OCI-LY1 (cell line): Measurements from ENCODE around the gene HGS.

Experiments
- H2AFZ ChIP-seq: fragments of 200-600 bp; sonication (generic), shearing (Covaris generic); 2 replicates; pipeline ENCODE4 v1.6.0; 2014; ENCODE audit warnings: antibody characterized with exemption, mild to moderate bottlenecking, low read length
- H3F3A ChIP-seq: fragments of 200-600 bp; sonication (generic), shearing (Covaris generic); 2 replicates; pipeline ENCODE4 v1.6.0; 2014; ENCODE audit warnings: mild to moderate bottlenecking, antibody characterized with exemption, low read length, moderate library complexity; ENCODE audit not compliant: insufficient read depth
- H3K27ac ChIP-seq: fragments of 200-600 bp; sonication (generic); 2 replicates; pipeline ENCODE4 v1.5.1; 2014; ENCODE audit warnings: low read length, mixed run types, mild to moderate bottlenecking, low read depth; ENCODE audit not compliant: poor library complexity, severe bottlenecking
- H3K27me3 ChIP-seq: fragments of 200-600 bp; sonication (generic); 2 replicates; pipeline ENCODE4 v1.6.0; 2014; ENCODE audit warnings: antibody characterized with exemption, mild to moderate bottlenecking, low read length, moderate library complexity; ENCODE audit not compliant: insufficient read depth
- H3K36me3 ChIP-seq: fragments of 200-600 bp; sonication (generic); 2 replicates; pipeline ENCODE4 v1.6.1; 2014; ENCODE audit warnings: mild to moderate bottlenecking, antibody characterized with exemption, low read length, moderate library complexity, mixed read lengths; ENCODE audit not compliant: insufficient read depth
- H3K4me1 ChIP-seq: fragments of 200-600 bp; sonication (generic); 2 replicates; pipeline ENCODE4 v1.5.1; 2014; ENCODE audit warnings: mild to moderate bottlenecking, low read length, moderate library complexity; ENCODE audit not compliant: insufficient read depth, severe bottlenecking
- H3K4me2 ChIP-seq: fragments of 200-600 bp; sonication (generic), shearing (Covaris generic); 2 replicates; pipeline ENCODE4 v1.6.1; 2014; ENCODE audit warnings: low read length
- H3K4me3 ChIP-seq: fragments of 200-600 bp; sonication (generic); 2 replicates; pipeline ENCODE4 v1.5.1; 2014; ENCODE audit warnings: low read length, low read depth, mild to moderate bottlenecking, mixed read lengths; ENCODE audit not compliant: poor library complexity, severe bottlenecking
- H3K79me2 ChIP-seq: fragments of 200-600 bp; shearing (Covaris generic); 2 replicates; pipeline ENCODE4 v1.6.1; 2016; ENCODE audit warnings: mixed run types, low read length, mixed read lengths; ENCODE audit not compliant: insufficient read depth
- H3K9ac ChIP-seq: fragments of 200-600 bp; sonication (generic), shearing (Covaris generic); 2 replicates; pipeline ENCODE4 v1.6.1; 2014; ENCODE audit warnings: mild to moderate bottlenecking, low read length, mixed read lengths
- H3K9me2 ChIP-seq: fragments of 200-600 bp; sonication (generic), shearing (Covaris generic); 2 replicates; pipeline ENCODE4 v1.6.1; 2014; ENCODE audit warnings: low read depth, mild to moderate bottlenecking, low read length, mixed read lengths
- H3K9me3 ChIP-seq: fragments of 200-600 bp; shearing (Covaris generic); 2 replicates; pipeline ENCODE4 v1.6.1; 2014; ENCODE audit warnings: low read length, mixed read lengths
- H4K20me1 ChIP-seq: fragments of 200-600 bp; sonication (generic), shearing (Covaris generic); 2 replicates; pipeline ENCODE4 v1.6.0; 2016; ENCODE audit warnings: mild to moderate bottlenecking, low read length; ENCODE audit not compliant: insufficient read depth
- EZH2 ChIP-seq: fragments of 200-600 bp; sonication (generic), shearing (Covaris generic); IDR thresholded peaks from 2 replicates; pipeline ENCODE4 v1.8.0; 2017; ENCODE audit warnings: borderline replicate concordance, mixed run types, mild to moderate bottlenecking, antibody characterized with exemption, low read length, moderate library complexity, mixed read lengths
- TF ChIP-seq, protein P1 (sequence below): fragments of 200-600 bp; sonication (generic), shearing (Covaris generic); IDR thresholded peaks from 2 replicates; pipeline ENCODE4 v1.5.1; 2017; ENCODE audit warnings: mild to moderate bottlenecking, antibody characterized with exemption, low read length, moderate library complexity, mixed read lengths

HGS gene

GRCh38 chr17:81648013-81648706, 35.7 kb upstream of the HGS start:
- no peak overlapping the region for H3K4me2 ChIP-seq
- H3K9me3 ChIP-seq: no peaks in the 10 kb centered on the region
- no peak overlapping the region for H3K9ac ChIP-seq
- peaks cover 20% of the 10 kb centered on the region for H3K27me3 ChIP-seq
- no peaks in the 10 kb centered on the region for H3K9me2 ChIP-seq
- H3K4me3 ChIP-seq: no peak overlapping the region
- H3F3A ChIP-seq: no peaks in the 10 kb centered on the region
- H3K79me2 ChIP-seq: no peaks in the 10 kb centered on the region
- no peaks in the 10 kb centered on the region; the same call in 1 of the 2 replicates for H3K36me3 ChIP-seq
- no peak overlapping the region for H3K27ac ChIP-seq
- no peak for TF ChIP-seq EZH2
- TF ChIP-seq, protein P1, sequence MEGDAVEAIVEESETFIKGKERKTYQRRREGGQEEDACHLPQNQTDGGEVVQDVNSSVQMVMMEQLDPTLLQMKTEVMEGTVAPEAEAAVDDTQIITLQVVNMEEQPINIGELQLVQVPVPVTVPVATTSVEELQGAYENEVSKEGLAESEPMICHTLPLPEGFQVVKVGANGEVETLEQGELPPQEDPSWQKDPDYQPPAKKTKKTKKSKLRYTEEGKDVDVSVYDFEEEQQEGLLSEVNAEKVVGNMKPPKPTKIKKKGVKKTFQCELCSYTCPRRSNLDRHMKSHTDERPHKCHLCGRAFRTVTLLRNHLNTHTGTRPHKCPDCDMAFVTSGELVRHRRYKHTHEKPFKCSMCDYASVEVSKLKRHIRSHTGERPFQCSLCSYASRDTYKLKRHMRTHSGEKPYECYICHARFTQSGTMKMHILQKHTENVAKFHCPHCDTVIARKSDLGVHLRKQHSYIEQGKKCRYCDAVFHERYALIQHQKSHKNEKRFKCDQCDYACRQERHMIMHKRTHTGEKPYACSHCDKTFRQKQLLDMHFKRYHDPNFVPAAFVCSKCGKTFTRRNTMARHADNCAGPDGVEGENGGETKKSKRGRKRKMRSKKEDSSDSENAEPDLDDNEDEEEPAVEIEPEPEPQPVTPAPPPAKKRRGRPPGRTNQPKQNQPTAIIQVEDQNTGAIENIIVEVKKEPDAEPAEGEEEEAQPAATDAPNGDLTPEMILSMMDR: no peak
- no peak overlapping the region for H2AFZ ChIP-seq
- H4K20me1 ChIP-seq: no peaks in the 10 kb centered on the region
- peaks cover 6% of the 10 kb centered on the region for H3K4me1 ChIP-seq

DNA sequence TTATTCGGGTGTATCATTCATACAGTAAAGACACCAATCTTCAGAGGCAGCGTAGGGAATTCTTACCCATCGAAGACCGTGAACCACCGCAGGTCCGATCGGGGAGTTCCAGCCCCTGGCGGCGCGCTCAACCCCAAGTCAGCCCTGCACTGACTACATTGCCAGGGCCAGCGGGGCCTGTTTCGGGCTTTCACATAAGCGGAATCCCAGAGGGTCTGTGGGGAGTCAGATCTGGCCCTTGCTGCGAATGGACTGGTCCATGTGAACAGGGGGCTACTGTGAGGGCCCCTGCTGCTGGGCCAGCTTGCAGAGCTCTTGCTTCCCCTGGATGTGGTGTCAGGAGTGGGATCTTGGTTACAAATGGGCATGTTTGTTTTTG, 35.1 kb upstream of the HGS start:
- TF ChIP-seq EZH2: no peak
- TF ChIP-seq, protein P1: no peak
- no peaks in the 10 kb centered on the region; the same call in 1 of the 2 replicates for H3K36me3 ChIP-seq
- no peak overlapping the region for H3K9ac ChIP-seq
- no peaks in the 10 kb centered on the region for H4K20me1 ChIP-seq
- no peak overlapping the region for H2AFZ ChIP-seq
- H3K9me3 ChIP-seq: no peaks in the 10 kb centered on the region
- no peak overlapping the region for H3K4me2 ChIP-seq
- H3K79me2 ChIP-seq: no peaks in the 10 kb centered on the region
- H3K4me1 ChIP-seq: peaks cover 10% of the 10 kb centered on the region
- H3K4me3 ChIP-seq: no peak overlapping the region
- no peak overlapping the region for H3K27ac ChIP-seq
- no peaks in the 10 kb centered on the region for H3F3A ChIP-seq
- H3K27me3 ChIP-seq: peaks cover 24% of the 10 kb centered on the region
- no peaks in the 10 kb centered on the region for H3K9me2 ChIP-seq

- Histone ChIP-seq H3F3A (no peaks in the 10 kb centered on the region), H3K4me1 (peaks cover 10% of the 10 kb centered on the region), H3K27me3 (peaks cover 23% of the 10 kb centered on the region), H2AFZ (no peak overlapping the region), H3K9me3 (no peaks in the 10 kb centered on the region), H3K36me3 (no peaks in the 10 kb centered on the region; the same call in 1 of the 2 replicates), H3K79me2 (no peaks in the 10 kb centered on the region), H3K4me3 (no peak overlapping the region), H3K9ac (no peak overlapping the region), H4K20me1 (no peaks in the 10 kb centered on the region), H3K9me2 (no peaks in the 10 kb centered on the region), H3K27ac (no peak overlapping the region), H3K4me2 (no peak overlapping the region)
- TF ChIP-seq, protein P1: no peak
- TF ChIP-seq EZH2: no peak
Observed at GRCh38 chr17:81650951-81651350, 32.9 kb upstream of the HGS start.
